Gastrocnemius medialis (tissue), 4 donors: ENCODE measurements around the gene MAD1L1. TPM values are rescaled to one million over a fixed set of nuclear protein-coding genes. Genes with fewer than 3 reads are reported as not detected.
A peak's percentile ranks its signal among the peaks of the same experiment; 100 is the strongest.

Source experiments
- ATAC-seq, 2 donors: fragments of 150-250 bp; one replicate each; pipeline ENCODE4 v1.9.1; 2016
- DNase-seq, 2 donors: peaks; one replicate each; pipeline ENCODE4 v3.0.0-alpha.2; 2019
- H3K27ac ChIP-seq, 4 donors: fragments of 200-600 bp; sonication (generic); 1 replicate in 1 of 4; 2 replicates in 3 of 4; pipeline ENCODE4 v1.5.1; 2016 to 2018; ENCODE audit warnings: mild to moderate bottlenecking in 2 of 4, moderate library complexity in 1 of 4
- H3K27me3 ChIP-seq, 3 donors: fragments of 200-600 bp; sonication (generic) in 2 of 3; 1 replicate in 1 of 3; 2 replicates in 2 of 3; pipeline versions ENCODE4 v1.5.1 to v1.6.0; 2016 to 2019; ENCODE audit warnings: mild to moderate bottlenecking in 1 of 3, moderate library complexity in 1 of 3
- H3K36me3 ChIP-seq, 2 donors: fragments of 200-600 bp; sonication (generic) in 1 of 2; one replicate each; pipeline ENCODE4 v1.5.1; 2017 to 2018
- H3K4me1 ChIP-seq, 2 donors: fragments of 200-600 bp; sonication (generic) in 1 of 2; one replicate each; pipeline ENCODE4 v1.5.1; 2016 to 2017; ENCODE audit warnings: mild to moderate bottlenecking in 2 of 2
- H3K4me3 ChIP-seq, 4 donors: fragments of 200-600 bp; sonication (generic) in 3 of 4; 1 replicate in 1 of 4; 2 replicates in 3 of 4; pipeline ENCODE4 v1.5.1; 2016 to 2019; ENCODE audit warnings: mild to moderate bottlenecking in 2 of 4
- H3K9me3 ChIP-seq, 3 donors: fragments of 200-600 bp; sonication (generic) in 2 of 3; 1 replicate in 1 of 3; 2 replicates in 2 of 3; pipeline ENCODE4 v1.5.1; 2016 to 2019
- POLR2A ChIP-seq, 2 donors: fragments of 450-650 bp; IDR thresholded peaks; one replicate each; pipeline ENCODE4 v1.6.1; 2017; ENCODE audit warnings: antibody characterized with exemption in 2 of 2, mild to moderate bottlenecking in 2 of 2, moderate library complexity in 2 of 2
- in situ Hi-C, 4 donors: fragments of 200-750 bp; cut with MboI; loops; one replicate each; pipeline versions ENCODE4 v1.15.0 to v1.8.0; 2017; ENCODE audit warnings: low sequenced_read_pairs in 4 of 4
- intact Hi-C: fragments of 100-400 bp; cut with DNase I; formaldehyde crosslinking; loops from one replicate; pipeline ENCODE4 v1.15.1; 2023; ENCODE audit warnings: low total_unique reads
- total RNA-seq, 4 donors: library from RNA; depleted of rRNA; stranded (reverse); fragments of >200 nt; gene quantifications; one replicate each; pipeline versions ENCODE4 v1.1.0 to v1.2.3, GENCODE V29; 2016
- TF ChIP-seq, protein P1 (sequence below), 5 experiments: fragments of 450-650 bp in 3 of 5; fragments of 200-600 bp in 2 of 5; sonication (generic) in 2 of 5; IDR thresholded peaks in 4 of 5; conservative IDR thresholded peaks in 1 of 5; 1 replicate in 4 of 5; 2 replicates in 1 of 5; pipeline ENCODE4 v1.5.1; 2016 to 2019; ENCODE audit warnings: antibody characterized with exemption in 5 of 5, mild to moderate bottlenecking in 3 of 5, moderate library complexity in 3 of 5

The MAD1L1 gene
- total RNA-seq, 4 donors from 2014 or later, result 19.7 to 32.4 (median 22.7) TPM

DNA sequence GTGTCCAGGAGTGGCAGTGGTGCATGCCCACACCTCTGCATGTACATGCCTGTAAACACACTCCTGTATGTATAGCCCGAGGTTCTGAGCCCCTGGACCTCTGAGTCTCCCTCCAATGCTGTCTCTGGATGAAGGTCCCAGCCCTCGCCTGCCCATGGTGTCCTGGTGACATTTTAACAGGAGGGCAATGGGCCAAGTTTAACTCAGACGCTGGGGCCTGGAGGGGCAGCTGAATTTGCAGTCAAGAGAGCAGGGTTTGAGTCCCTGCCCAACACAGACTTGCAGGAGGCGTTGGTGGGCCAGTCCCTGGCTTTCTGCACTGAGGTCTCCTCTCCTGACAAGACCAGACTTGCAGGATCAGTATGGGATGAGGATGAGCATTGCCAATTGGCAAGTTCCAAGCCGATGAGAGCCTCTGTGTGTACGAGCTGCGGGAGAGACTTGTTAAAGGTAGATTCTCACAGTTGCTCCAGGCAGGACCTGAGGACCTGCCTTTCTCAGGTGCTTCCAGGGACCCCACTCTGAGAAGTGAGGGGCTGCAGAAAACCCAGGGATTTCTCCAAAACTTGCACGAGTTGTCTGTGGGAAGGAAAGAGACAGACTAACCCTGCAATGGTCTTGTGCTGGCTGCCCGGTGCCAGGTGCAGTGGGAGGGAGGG is 420.8 kb downstream of the MAD1L1 start:
- TF ChIP-seq, protein P1, sequence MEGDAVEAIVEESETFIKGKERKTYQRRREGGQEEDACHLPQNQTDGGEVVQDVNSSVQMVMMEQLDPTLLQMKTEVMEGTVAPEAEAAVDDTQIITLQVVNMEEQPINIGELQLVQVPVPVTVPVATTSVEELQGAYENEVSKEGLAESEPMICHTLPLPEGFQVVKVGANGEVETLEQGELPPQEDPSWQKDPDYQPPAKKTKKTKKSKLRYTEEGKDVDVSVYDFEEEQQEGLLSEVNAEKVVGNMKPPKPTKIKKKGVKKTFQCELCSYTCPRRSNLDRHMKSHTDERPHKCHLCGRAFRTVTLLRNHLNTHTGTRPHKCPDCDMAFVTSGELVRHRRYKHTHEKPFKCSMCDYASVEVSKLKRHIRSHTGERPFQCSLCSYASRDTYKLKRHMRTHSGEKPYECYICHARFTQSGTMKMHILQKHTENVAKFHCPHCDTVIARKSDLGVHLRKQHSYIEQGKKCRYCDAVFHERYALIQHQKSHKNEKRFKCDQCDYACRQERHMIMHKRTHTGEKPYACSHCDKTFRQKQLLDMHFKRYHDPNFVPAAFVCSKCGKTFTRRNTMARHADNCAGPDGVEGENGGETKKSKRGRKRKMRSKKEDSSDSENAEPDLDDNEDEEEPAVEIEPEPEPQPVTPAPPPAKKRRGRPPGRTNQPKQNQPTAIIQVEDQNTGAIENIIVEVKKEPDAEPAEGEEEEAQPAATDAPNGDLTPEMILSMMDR (IDR thresholded peaks at IDR 0.05 in 4 of 5, conservative IDR thresholded peaks at IDR 0.05 in 1 of 5), result peak in 1 of 5 experiments; percentile 19
- no peak for TF ChIP-seq POLR2A (IDR thresholded peaks at IDR 0.05)
- Histone ChIP-seq H3K27me3 (no peaks in the 10 kb centered on the region), H3K36me3 (no peaks in the 10 kb centered on the region), H3K4me3 (no peak overlapping the region), H3K4me1 (peaks cover 0 to 4% of the 10 kb centered on the region in 2 donors), H3K27ac (no peak overlapping the region), H3K9me3 (no peaks in the 10 kb centered on the region)
- in situ Hi-C loops, result no loop called here
- peak in 1 of 2 donors; percentile 40 for ATAC-seq
- intact Hi-C loops, result no loop called here
- no peak for DNase-seq

- Histone ChIP-seq H3K9me3 (no peaks in the 10 kb centered on the region), H3K27me3 (no peaks in the 10 kb centered on the region), H3K27ac (no peak overlapping the region), H3K4me1 (peaks cover 0 to 4% of the 10 kb centered on the region in 2 donors), H3K4me3 (no peak overlapping the region), H3K36me3 (no peaks in the 10 kb centered on the region)
- ATAC-seq, result no peak
- in situ Hi-C loops, result no loop called here
- DNase-seq, result no peak
- TF ChIP-seq, protein P1 (IDR thresholded peaks at IDR 0.05 in 4 of 5, conservative IDR thresholded peaks at IDR 0.05 in 1 of 5), result no peak
- intact Hi-C loops, result no loop called here
These were observed 421.5 kb downstream of the MAD1L1 start for GRCh38 chr7:1810961-1811849.

GRCh38 chr7:1810521-1810920 is 422.2 kb downstream of the MAD1L1 start:
- no peak for DNase-seq

GRCh38 chr7:1809601-1810258 is 423.0 kb downstream of the MAD1L1 start:
- H3K9me3 ChIP-seq, result no peaks in the 10 kb centered on the region
- ATAC-seq (no peak), DNase-seq (no peak)
- H3K27me3 ChIP-seq, result no peaks in the 10 kb centered on the region
- no peak overlapping the region for H3K27ac ChIP-seq
- intact Hi-C loops (no loop called here), in situ Hi-C loops (no loop called here)
- H3K36me3 ChIP-seq, result no peaks in the 10 kb centered on the region
- TF ChIP-seq, protein P1 (IDR thresholded peaks at IDR 0.05 in 4 of 5, conservative IDR thresholded peaks at IDR 0.05 in 1 of 5), result no peak
- no peak for TF ChIP-seq POLR2A (IDR thresholded peaks at IDR 0.05)
- H3K4me1 ChIP-seq, result peaks cover 0 to 4% of the 10 kb centered on the region in 2 donors
- H3K4me3 ChIP-seq, result no peak overlapping the region

More at GRCh38 chr7:1810521-1810920, 422.2 kb downstream of the MAD1L1 start:
- Histone ChIP-seq H3K36me3 (no peaks in the 10 kb centered on the region), H3K4me3 (no peak overlapping the region), H3K27ac (no peak overlapping the region), H3K4me1 (peaks cover 0 to 4% of the 10 kb centered on the region in 2 donors), H3K27me3 (no peaks in the 10 kb centered on the region), H3K9me3 (no peaks in the 10 kb centered on the region)
- TF ChIP-seq POLR2A (IDR thresholded peaks at IDR 0.05), result no peak
- TF ChIP-seq, protein P1 (IDR thresholded peaks at IDR 0.05 in 4 of 5, conservative IDR thresholded peaks at IDR 0.05 in 1 of 5), result no peak
- ATAC-seq, result no peak
- in situ Hi-C loops (no loop called here), intact Hi-C loops (no loop called here)
